HEK293 (cell line): ENCODE results near the gene LMF1.

Experiments
- CTCF ChIA-PET: fragments of 350-600 bp; formaldehyde crosslinking; extraction: SDS; loops from one replicate; lab custom pipeline; 2021; ENCODE audit warnings: antibody characterized with exemption; lab: Yijun Ruan, JAX
- POLR2A ChIA-PET: fragments of 300-600 bp; formaldehyde crosslinking; extraction: SDS; loops from one replicate; lab custom pipeline; 2020; ENCODE audit warnings: antibody characterized with exemption, inconsistent platforms; lab: Yijun Ruan, JAX
- H3K27ac ChIP-seq: fragments of 200-500 bp; sonication (Bioruptor generic); 2 replicates; pipeline ENCODE4 v1.5.1; 2014; ENCODE audit warnings: low read depth, low read length, control low read depth, inconsistent platforms; ENCODE audit errors: extremely low read depth
- H3K36me3 ChIP-seq, 2 experiments: fragments of 200-500 bp in 1 of 2; sonication (Bioruptor generic) in 1 of 2; 1 replicate in 1 of 2; 2 replicates in 1 of 2; pipeline ENCODE4 v1.5.1; 2014 to 2017; ENCODE audit warnings: inconsistent platforms in 2 of 2, low read length in 2 of 2; ENCODE audit not compliant: control insufficient read depth in 2 of 2, insufficient read depth in 1 of 2
- H3K4me1 ChIP-seq: fragments of 200-500 bp; sonication (Bioruptor generic); 2 replicates; pipeline ENCODE4 v1.5.1; 2014; ENCODE audit warnings: mild to moderate bottlenecking, low read length, inconsistent platforms; ENCODE audit not compliant: control insufficient read depth, insufficient read depth
- H3K4me3 ChIP-seq: 2 replicates; pipeline ENCODE4 v1.5.1; 2011; ENCODE audit warnings: low read depth, mild to moderate bottlenecking, control low read depth, low read length, moderate library complexity
- H3K9me3 ChIP-seq: fragments of 200-500 bp; sonication (Bioruptor generic); 2 replicates; pipeline ENCODE4 v1.5.1; 2014; ENCODE audit warnings: low read depth, low read length, inconsistent platforms; ENCODE audit not compliant: control insufficient read depth, insufficient read depth
- CTCF ChIP-seq: fragments of 450-650 bp; formaldehyde crosslinking; IDR thresholded peaks from 2 replicates; pipeline ENCODE4 v1.5.1; 2016; ENCODE audit warnings: missing biosample characterization, missing genetic modification characterization
- FEZF1 ChIP-seq: fragments of 450-650 bp; formaldehyde crosslinking; IDR thresholded peaks from 2 replicates; pipeline ENCODE4 v1.5.1; 2016; ENCODE audit warnings: missing biosample characterization, missing genetic modification characterization
- GLI2 ChIP-seq: fragments of 450-650 bp; formaldehyde crosslinking; IDR thresholded peaks from 2 replicates; pipeline ENCODE4; 2017; ENCODE audit warnings: missing biosample characterization, missing genetic modification characterization, low read depth, borderline replicate concordance
- GLIS1 ChIP-seq: fragments of 450-650 bp; formaldehyde crosslinking; IDR thresholded peaks from 2 replicates; pipeline ENCODE4 v1.5.1; 2016; ENCODE audit warnings: missing biosample characterization, missing genetic modification characterization
- KLF10 ChIP-seq: fragments of 450-650 bp; IDR thresholded peaks from 2 replicates; pipeline ENCODE4 v1.5.1; 2018; ENCODE audit warnings: missing biosample characterization, mild to moderate bottlenecking, missing genetic modification characterization
- SALL2 ChIP-seq: fragments of 450-650 bp; formaldehyde crosslinking; IDR thresholded peaks from 2 replicates; pipeline ENCODE4 v1.5.0; 2017; ENCODE audit warnings: missing biosample characterization, mild to moderate bottlenecking, missing genetic modification characterization, borderline replicate concordance
- WT1 ChIP-seq: fragments of 450-650 bp; formaldehyde crosslinking; IDR thresholded peaks from 2 replicates; pipeline ENCODE4 v1.5.1; 2016; ENCODE audit warnings: missing biosample characterization, missing genetic modification characterization
- ZBTB49 ChIP-seq: fragments of 450-650 bp; formaldehyde crosslinking; IDR thresholded peaks from 2 replicates; pipeline ENCODE4 v1.5.1; 2016; ENCODE audit warnings: missing biosample characterization, missing genetic modification characterization, low read depth
- ZFP37 ChIP-seq: fragments of 450-650 bp; formaldehyde crosslinking; IDR thresholded peaks from 2 replicates; pipeline ENCODE4 v1.5.1; 2016; ENCODE audit warnings: missing biosample characterization, missing genetic modification characterization
- ZFP69B ChIP-seq: fragments of 450-650 bp; formaldehyde crosslinking; IDR thresholded peaks from 2 replicates; pipeline ENCODE4 v1.5.1; 2016; ENCODE audit warnings: missing biosample characterization, missing genetic modification characterization
- ZNF214 ChIP-seq: fragments of 450-650 bp; formaldehyde crosslinking; IDR thresholded peaks from 2 replicates; pipeline ENCODE4 v1.5.1; 2017; ENCODE audit warnings: missing biosample characterization, mild to moderate bottlenecking, missing genetic modification characterization, borderline replicate concordance
- ZNF335 ChIP-seq: fragments of 450-650 bp; formaldehyde crosslinking; conservative IDR thresholded peaks from 2 replicates; pipeline ENCODE4 v1.5.1; 2016; ENCODE audit warnings: missing biosample characterization, missing genetic modification characterization
- ZNF341 ChIP-seq: fragments of 450-650 bp; formaldehyde crosslinking; IDR thresholded peaks from 2 replicates; pipeline ENCODE4; 2016; ENCODE audit warnings: low read depth, missing biosample characterization, missing genetic modification characterization
- ZNF473 ChIP-seq: fragments of 450-650 bp; formaldehyde crosslinking; IDR thresholded peaks from 2 replicates; pipeline ENCODE4 v1.5.1; 2017; ENCODE audit warnings: missing biosample characterization, missing genetic modification characterization
- ZNF513 ChIP-seq: fragments of 450-650 bp; IDR thresholded peaks from 2 replicates; pipeline ENCODE4 v1.5.1; 2018; ENCODE audit warnings: missing biosample characterization, missing genetic modification characterization
- ZNF600 ChIP-seq: fragments of 450-650 bp; formaldehyde crosslinking; IDR thresholded peaks from 2 replicates; pipeline ENCODE4 v1.5.1; 2016; ENCODE audit warnings: missing biosample characterization, missing genetic modification characterization
- ZNF692 ChIP-seq: fragments of 450-650 bp; formaldehyde crosslinking; IDR thresholded peaks from 2 replicates; pipeline ENCODE4 v1.5.1; 2016; ENCODE audit warnings: missing biosample characterization, missing genetic modification characterization
- ZNF747 ChIP-seq: fragments of 450-650 bp; formaldehyde crosslinking; IDR thresholded peaks from 2 replicates; pipeline ENCODE4 v1.5.1; 2016; ENCODE audit warnings: missing biosample characterization, missing genetic modification characterization

Gene LMF1

GRCh38 chr16:804193-805048 lies 166.4 kb downstream of the LMF1 start:
- H3K36me3 ChIP-seq = no peaks in the 10 kb centered on the region
- CTCF ChIA-PET = interaction anchor here (1.0 to 1.2 kb wide), 2 partner anchors 92 to 252 kb away, joined by 4 to 7 read pairs; no protein-coding TSS in a partner anchor
- no peak overlapping the region for H3K4me3 ChIP-seq
- H3K9me3 ChIP-seq = no peaks in the 10 kb centered on the region
- no peak for TF ChIP-seq GLI2 (tag by site-specific recombination)
- peak; percentile 80 for TF ChIP-seq ZNF335 (tag by site-specific recombination)
- no peak for TF ChIP-seq ZFP37 (tag by site-specific recombination)
- 0 out of 2 replicates have a peak, but pooled peaks have one; percentile 57 for TF ChIP-seq ZFP69B (tag by site-specific recombination)
- peak; percentile 38; the same call in 1 of the 2 replicates for TF ChIP-seq ZNF600 (tag by site-specific recombination)
- TF ChIP-seq ZNF341 (tag by site-specific recombination) = peak; percentile 72
- no peak for TF ChIP-seq ZBTB49 (tag by site-specific recombination)
- no peak for TF ChIP-seq FEZF1
- TF ChIP-seq ZNF513 (tag by site-specific recombination) = no peak
- TF ChIP-seq ZNF473 (tag by site-specific recombination) = no peak
- TF ChIP-seq WT1 (tag by site-specific recombination) = no peak
- TF ChIP-seq ZNF692 = 0 out of 2 replicates have a peak, but pooled peaks have one; percentile 16
- TF ChIP-seq KLF10 = peak; percentile 40; the same call in 1 of the 2 replicates
- TF ChIP-seq ZNF214 = no peak
- no peak for TF ChIP-seq CTCF
- no peak for TF ChIP-seq SALL2 (tag by site-specific recombination)
- no peak for TF ChIP-seq GLIS1 (tag by site-specific recombination)
- TF ChIP-seq ZNF747 (tag by site-specific recombination) = no peak
- TF ChIP-seq, all 188 proteins: peak for 6
- Histone ChIP-seq H3K27ac (no peak overlapping the region), H3K4me1 (peaks cover 2% of the 10 kb centered on the region; the same call in 1 of the 2 replicates)
- POLR2A ChIA-PET = interaction anchor here (1.0 to 2.2 kb wide), 6 partner anchors 10 to 92 kb away, joined by 3 to 13 read pairs (median 4); partner anchors contain the start of genes CCDC78, CHTF18, HAGHL and METRN
